ENCODE results near the gene SKA3. TPM values are rescaled to one million over a fixed set of nuclear protein-coding genes. Genes with fewer than 3 reads are reported as not detected.

SKA3 gene
- polyA plus RNA-seq, 1 of the 3 experiments (the other 2 are of a cell fraction) = 5.9 TPM

DNA sequence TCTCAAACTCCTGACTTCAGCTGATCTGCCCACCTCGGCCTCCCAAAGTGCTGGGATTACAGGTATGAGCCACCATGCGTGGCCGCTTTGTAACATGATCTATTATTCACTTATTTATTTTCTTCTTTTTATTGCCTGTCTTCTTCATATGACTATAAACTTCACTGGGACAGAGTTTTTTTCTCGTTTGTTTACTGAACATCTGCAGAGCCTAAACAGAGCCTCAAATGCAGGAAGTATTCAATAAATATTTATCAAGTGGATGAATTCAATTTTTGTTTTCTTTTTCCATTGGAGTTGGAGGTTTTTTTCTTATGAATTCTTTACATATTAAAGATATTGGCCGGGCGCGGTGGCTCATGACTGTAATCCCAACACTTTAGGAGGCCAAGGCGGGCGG is 54.7 kb downstream of the SKA3 start:
- POLR2A ChIA-PET = no interaction called here
- H3K9me2 ChIP-seq = no peaks in the 10 kb centered on the region
- H3K9me3 ChIP-seq = no peaks in the 10 kb centered on the region
- no peaks in the 10 kb centered on the region for H3K36me3 ChIP-seq (replicated peaks in 1 of 2; ENCODE audit: control insufficient read depth in 1 of 2, insufficient read depth in 2 of 2, low read length in 1 of 2)
- 79% methylated on average over 9 of the region's 9 CpGs for WGBS (ENCODE audit: low lambda C conversion rate)
- H3K9ac ChIP-seq = no peak overlapping the region
- H3K4me3 ChIP-seq (ENCODE audit: low read depth in 2 of 2, low read length in 1 of 2) = no peak overlapping the region
- no peak overlapping the region for H3K27ac ChIP-seq (ENCODE audit: low read depth in 2 of 2, low read length in 1 of 2)
- no peak overlapping the region for H2AFZ ChIP-seq (ENCODE audit: low read depth)
- H3K4me1 ChIP-seq (ENCODE audit: control insufficient read depth in 1 of 2, insufficient read depth in 2 of 2, low read depth in 1 of 2, low read length in 1 of 2) = peaks cover 0 to 2% of the 10 kb centered on the region in 2 experiments; a peak in 2 of 4 replicates
- no peak overlapping the region for H3K4me2 ChIP-seq
- H3K79me2 ChIP-seq (ENCODE audit: insufficient read depth) = no peaks in the 10 kb centered on the region
- H3K27me3 ChIP-seq (ENCODE audit: insufficient read depth) = no peaks in the 10 kb centered on the region
- CTCF ChIA-PET = interaction anchor here (1.1 kb wide), 1 partner anchor 59 kb away, joined by 4 read pairs; no protein-coding TSS in a partner anchor
- no peak for DNase-seq
- H3F3A ChIP-seq (replicated peaks; ENCODE audit: insufficient read depth) = no peaks in the 10 kb centered on the region
- no peak for TF ChIP-seq MEF2A (IDR thresholded peaks at IDR 0.05; ENCODE audit: borderline replicate concordance, low read depth)
- no peak for TF ChIP-seq FOSL2 (IDR thresholded peaks at IDR 0.05; ENCODE audit: borderline replicate concordance, low read depth)
- no peak for TF ChIP-seq NFIC (IDR thresholded peaks at IDR 0.05; ENCODE audit: borderline replicate concordance)
- TF ChIP-seq, protein P1, sequence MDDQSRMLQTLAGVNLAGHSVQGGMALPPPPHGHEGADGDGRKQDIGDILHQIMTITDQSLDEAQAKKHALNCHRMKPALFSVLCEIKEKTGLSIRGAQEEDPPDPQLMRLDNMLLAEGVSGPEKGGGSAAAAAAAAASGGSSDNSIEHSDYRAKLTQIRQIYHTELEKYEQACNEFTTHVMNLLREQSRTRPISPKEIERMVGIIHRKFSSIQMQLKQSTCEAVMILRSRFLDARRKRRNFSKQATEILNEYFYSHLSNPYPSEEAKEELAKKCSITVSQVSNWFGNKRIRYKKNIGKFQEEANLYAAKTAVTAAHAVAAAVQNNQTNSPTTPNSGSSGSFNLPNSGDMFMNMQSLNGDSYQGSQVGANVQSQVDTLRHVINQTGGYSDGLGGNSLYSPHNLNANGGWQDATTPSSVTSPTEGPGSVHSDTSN (IDR thresholded peaks at IDR 0.05) = no peak
- no peak for TF ChIP-seq TAF1 (IDR thresholded peaks at IDR 0.05; ENCODE audit: borderline replicate concordance, low read depth, low read length)
- TF ChIP-seq MXI1 (IDR thresholded peaks at IDR 0.05; ENCODE audit: low read depth, low read length) = no peak
- TF ChIP-seq, protein P2, sequence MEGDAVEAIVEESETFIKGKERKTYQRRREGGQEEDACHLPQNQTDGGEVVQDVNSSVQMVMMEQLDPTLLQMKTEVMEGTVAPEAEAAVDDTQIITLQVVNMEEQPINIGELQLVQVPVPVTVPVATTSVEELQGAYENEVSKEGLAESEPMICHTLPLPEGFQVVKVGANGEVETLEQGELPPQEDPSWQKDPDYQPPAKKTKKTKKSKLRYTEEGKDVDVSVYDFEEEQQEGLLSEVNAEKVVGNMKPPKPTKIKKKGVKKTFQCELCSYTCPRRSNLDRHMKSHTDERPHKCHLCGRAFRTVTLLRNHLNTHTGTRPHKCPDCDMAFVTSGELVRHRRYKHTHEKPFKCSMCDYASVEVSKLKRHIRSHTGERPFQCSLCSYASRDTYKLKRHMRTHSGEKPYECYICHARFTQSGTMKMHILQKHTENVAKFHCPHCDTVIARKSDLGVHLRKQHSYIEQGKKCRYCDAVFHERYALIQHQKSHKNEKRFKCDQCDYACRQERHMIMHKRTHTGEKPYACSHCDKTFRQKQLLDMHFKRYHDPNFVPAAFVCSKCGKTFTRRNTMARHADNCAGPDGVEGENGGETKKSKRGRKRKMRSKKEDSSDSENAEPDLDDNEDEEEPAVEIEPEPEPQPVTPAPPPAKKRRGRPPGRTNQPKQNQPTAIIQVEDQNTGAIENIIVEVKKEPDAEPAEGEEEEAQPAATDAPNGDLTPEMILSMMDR (IDR thresholded peaks at IDR 0.05) = no peak
- TF ChIP-seq SMC3 (IDR thresholded peaks at IDR 0.05; ENCODE audit: low read depth, low read length) = no peak
- no peaks in the 10 kb centered on the region for H4K20me1 ChIP-seq (ENCODE audit: insufficient read depth)

DNA sequence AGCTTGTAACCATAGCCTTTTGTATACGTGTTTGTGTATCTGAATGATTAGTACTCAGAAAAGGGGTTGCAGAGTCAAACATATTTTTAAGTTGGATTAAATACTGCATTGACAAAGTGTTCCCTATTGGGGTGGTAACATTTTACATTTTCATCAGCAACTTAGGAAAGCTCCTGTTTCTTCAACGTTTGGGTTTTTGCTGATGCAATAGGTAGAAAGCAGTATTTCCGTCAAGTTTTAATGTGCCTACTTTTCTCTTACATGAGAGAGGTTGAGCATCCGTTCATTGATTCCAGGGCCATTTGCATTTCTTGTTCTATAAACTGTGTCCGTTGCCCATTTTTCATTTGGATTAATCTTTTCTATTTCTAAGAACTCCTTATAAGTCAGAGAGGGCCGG is 56.2 kb downstream of the SKA3 start:
- H2AFZ ChIP-seq (ENCODE audit: low read depth) = no peak overlapping the region
- H3K79me2 ChIP-seq (ENCODE audit: insufficient read depth) = no peaks in the 10 kb centered on the region
- H3K9me2 ChIP-seq = no peaks in the 10 kb centered on the region
- no peaks in the 10 kb centered on the region for H3K9me3 ChIP-seq
- peaks cover 0 to 2% of the 10 kb centered on the region in 2 experiments; a peak in 2 of 4 replicates for H3K4me1 ChIP-seq (ENCODE audit: control insufficient read depth in 1 of 2, insufficient read depth in 2 of 2, low read depth in 1 of 2, low read length in 1 of 2)
- CTCF ChIA-PET = interaction anchor here (1.1 kb wide), 1 partner anchor 61 kb away, joined by 4 read pairs; no protein-coding TSS in a partner anchor
- no peaks in the 10 kb centered on the region for H3F3A ChIP-seq (replicated peaks; ENCODE audit: insufficient read depth)
- POLR2A ChIA-PET = no interaction called here
- H3K36me3 ChIP-seq (replicated peaks in 1 of 2; ENCODE audit: control insufficient read depth in 1 of 2, insufficient read depth in 2 of 2, low read length in 1 of 2) = no peaks in the 10 kb centered on the region
- no peak overlapping the region for H3K27ac ChIP-seq (ENCODE audit: low read depth in 2 of 2, low read length in 1 of 2)
- no peak for DNase-seq
- H3K4me3 ChIP-seq (ENCODE audit: low read depth in 2 of 2, low read length in 1 of 2) = no peak overlapping the region
- H3K9ac ChIP-seq = no peak overlapping the region
- H3K4me2 ChIP-seq = no peak overlapping the region
- H3K27me3 ChIP-seq (ENCODE audit: insufficient read depth) = no peaks in the 10 kb centered on the region
- H4K20me1 ChIP-seq (ENCODE audit: insufficient read depth) = no peaks in the 10 kb centered on the region
- WGBS (ENCODE audit: low lambda C conversion rate) = 69% methylated on average over 6 of the region's 6 CpGs
- TF ChIP-seq YY1 (IDR thresholded peaks at IDR 0.05; ENCODE audit: low read depth) = no peak
- TF ChIP-seq RCOR1 (IDR thresholded peaks at IDR 0.05; ENCODE audit: low read length) = no peak
- TF ChIP-seq JUND (IDR thresholded peaks at IDR 0.05) = no peak
- TF ChIP-seq ELF1 (IDR thresholded peaks at IDR 0.05) = no peak
- TF ChIP-seq RFX5 (IDR thresholded peaks at IDR 0.05; ENCODE audit: low read length) = no peak
- no peak for TF ChIP-seq EZH2phosphoT487 (IDR thresholded peaks at IDR 0.05; ENCODE audit: borderline replicate concordance, low read depth)
- no peak for TF ChIP-seq EP300 (IDR thresholded peaks at IDR 0.05; ENCODE audit: borderline replicate concordance in 1 of 2, low read depth in 1 of 2, low read length in 1 of 2)
- TF ChIP-seq RXRA (IDR thresholded peaks at IDR 0.05; ENCODE audit: borderline replicate concordance, low read depth) = no peak
- TF ChIP-seq, protein P3, sequence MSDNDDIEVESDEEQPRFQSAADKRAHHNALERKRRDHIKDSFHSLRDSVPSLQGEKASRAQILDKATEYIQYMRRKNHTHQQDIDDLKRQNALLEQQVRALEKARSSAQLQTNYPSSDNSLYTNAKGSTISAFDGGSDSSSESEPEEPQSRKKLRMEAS (IDR thresholded peaks at IDR 0.05; ENCODE audit: low read depth) = no peak
- no peak for TF ChIP-seq CHD2 (IDR thresholded peaks at IDR 0.05; ENCODE audit: low read length, partially characterized antibody)
- no peak for TF ChIP-seq FOSL2 (IDR thresholded peaks at IDR 0.05; ENCODE audit: borderline replicate concordance, low read depth)
- TF ChIP-seq, protein P4, sequence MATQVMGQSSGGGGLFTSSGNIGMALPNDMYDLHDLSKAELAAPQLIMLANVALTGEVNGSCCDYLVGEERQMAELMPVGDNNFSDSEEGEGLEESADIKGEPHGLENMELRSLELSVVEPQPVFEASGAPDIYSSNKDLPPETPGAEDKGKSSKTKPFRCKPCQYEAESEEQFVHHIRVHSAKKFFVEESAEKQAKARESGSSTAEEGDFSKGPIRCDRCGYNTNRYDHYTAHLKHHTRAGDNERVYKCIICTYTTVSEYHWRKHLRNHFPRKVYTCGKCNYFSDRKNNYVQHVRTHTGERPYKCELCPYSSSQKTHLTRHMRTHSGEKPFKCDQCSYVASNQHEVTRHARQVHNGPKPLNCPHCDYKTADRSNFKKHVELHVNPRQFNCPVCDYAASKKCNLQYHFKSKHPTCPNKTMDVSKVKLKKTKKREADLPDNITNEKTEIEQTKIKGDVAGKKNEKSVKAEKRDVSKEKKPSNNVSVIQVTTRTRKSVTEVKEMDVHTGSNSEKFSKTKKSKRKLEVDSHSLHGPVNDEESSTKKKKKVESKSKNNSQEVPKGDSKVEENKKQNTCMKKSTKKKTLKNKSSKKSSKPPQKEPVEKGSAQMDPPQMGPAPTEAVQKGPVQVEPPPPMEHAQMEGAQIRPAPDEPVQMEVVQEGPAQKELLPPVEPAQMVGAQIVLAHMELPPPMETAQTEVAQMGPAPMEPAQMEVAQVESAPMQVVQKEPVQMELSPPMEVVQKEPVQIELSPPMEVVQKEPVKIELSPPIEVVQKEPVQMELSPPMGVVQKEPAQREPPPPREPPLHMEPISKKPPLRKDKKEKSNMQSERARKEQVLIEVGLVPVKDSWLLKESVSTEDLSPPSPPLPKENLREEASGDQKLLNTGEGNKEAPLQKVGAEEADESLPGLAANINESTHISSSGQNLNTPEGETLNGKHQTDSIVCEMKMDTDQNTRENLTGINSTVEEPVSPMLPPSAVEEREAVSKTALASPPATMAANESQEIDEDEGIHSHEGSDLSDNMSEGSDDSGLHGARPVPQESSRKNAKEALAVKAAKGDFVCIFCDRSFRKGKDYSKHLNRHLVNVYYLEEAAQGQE (IDR thresholded peaks at IDR 0.05; ENCODE audit: low read depth, low read length) = no peak
- TF ChIP-seq, protein P5, sequence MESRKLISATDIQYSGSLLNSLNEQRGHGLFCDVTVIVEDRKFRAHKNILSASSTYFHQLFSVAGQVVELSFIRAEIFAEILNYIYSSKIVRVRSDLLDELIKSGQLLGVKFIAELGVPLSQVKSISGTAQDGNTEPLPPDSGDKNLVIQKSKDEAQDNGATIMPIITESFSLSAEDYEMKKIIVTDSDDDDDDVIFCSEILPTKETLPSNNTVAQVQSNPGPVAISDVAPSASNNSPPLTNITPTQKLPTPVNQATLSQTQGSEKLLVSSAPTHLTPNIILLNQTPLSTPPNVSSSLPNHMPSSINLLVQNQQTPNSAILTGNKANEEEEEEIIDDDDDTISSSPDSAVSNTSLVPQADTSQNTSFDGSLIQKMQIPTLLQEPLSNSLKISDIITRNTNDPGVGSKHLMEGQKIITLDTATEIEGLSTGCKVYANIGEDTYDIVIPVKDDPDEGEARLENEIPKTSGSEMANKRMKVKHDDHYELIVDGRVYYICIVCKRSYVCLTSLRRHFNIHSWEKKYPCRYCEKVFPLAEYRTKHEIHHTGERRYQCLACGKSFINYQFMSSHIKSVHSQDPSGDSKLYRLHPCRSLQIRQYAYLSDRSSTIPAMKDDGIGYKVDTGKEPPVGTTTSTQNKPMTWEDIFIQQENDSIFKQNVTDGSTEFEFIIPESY (IDR thresholded peaks at IDR 0.05; ENCODE audit: borderline replicate concordance, low read depth) = no peak
- no peak for TF ChIP-seq NRF1 (IDR thresholded peaks at IDR 0.05; ENCODE audit: low read depth, low read length)
